Measurements from ENCODE around the gene TFAP2B.

Gene TFAP2B

DNA sequence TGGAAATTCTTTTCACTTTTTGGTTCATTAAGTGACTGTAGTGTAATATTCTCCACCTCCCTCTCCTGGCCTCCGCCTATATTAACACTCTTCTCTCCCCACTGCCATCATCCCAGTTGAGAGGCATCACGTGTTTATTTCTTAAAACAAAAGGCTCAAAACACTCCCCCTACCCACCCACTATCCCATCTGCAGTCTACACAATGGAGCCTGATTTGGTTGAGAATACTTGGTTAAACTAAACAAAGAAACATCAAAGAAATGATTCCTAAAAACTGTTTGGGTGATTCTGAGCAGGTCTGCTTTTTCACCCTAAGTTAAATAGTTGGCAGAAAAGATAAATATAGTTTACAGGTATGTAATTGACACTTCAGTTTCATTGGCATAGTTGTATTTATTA lies 5.9 kb downstream of the TFAP2B start:
- DNase-seq (ENCODE audit: low read depth in 4 of 4, low spot score in 1 of 4) = no peak

GRCh38 chr6:50825375-50826036 lies 6.8 kb downstream of the TFAP2B start:
- no peak for DNase-seq (ENCODE audit: low read depth in 4 of 4, low spot score in 1 of 4)

- no peak for DNase-seq (ENCODE audit: low read depth in 4 of 4, low spot score in 1 of 4)
Observed at GRCh38 chr6:50826037-50826761, 7.5 kb downstream of the TFAP2B start.

DNA sequence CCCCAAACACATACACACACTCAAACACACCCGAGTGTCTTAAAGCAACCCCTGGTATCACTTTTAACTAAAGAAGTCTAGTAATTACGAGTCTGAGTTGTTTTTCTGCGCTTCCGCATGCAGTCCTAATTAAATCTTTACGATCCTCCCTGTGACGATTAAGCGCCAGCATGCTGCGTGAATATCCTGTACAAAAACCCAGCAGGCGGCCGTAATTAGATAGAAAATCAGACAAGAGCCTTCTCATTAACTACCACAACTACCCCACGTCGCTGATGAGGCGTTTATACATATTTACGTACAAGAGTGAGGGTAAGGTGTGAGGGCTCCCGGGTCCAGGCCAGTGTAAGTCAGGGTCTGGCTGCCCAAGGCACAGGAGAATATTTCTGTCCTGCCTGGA lies 8.1 kb downstream of the TFAP2B start:
- no peak for DNase-seq (ENCODE audit: low read depth in 4 of 4, low spot score in 1 of 4)

DNA sequence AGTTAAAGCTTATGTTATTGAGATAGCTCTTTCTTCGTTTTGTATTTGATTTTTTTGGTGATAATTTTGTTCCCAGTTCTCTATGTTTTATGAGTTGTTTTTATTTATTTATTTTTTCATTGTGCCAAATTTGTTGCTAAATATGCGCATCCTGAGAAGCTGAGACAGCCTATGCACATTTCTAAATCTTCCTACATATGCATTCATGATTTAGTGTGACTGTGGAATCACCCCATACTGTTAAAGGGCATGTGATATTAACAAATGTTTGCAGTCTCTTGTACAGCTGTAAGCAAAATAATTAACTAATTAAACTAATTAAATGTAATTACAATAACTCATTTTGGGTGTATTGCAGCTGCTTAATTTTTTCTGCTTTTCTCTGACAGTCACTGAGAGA lies 10.4 kb downstream of the TFAP2B start:
- no peak for DNase-seq (ENCODE audit: low read depth in 4 of 4, low spot score in 1 of 4)

GRCh38 chr6:50829898-50830444 lies 11.3 kb downstream of the TFAP2B start:
- no peak for DNase-seq (ENCODE audit: low read depth in 4 of 4, low spot score in 1 of 4)

DNA sequence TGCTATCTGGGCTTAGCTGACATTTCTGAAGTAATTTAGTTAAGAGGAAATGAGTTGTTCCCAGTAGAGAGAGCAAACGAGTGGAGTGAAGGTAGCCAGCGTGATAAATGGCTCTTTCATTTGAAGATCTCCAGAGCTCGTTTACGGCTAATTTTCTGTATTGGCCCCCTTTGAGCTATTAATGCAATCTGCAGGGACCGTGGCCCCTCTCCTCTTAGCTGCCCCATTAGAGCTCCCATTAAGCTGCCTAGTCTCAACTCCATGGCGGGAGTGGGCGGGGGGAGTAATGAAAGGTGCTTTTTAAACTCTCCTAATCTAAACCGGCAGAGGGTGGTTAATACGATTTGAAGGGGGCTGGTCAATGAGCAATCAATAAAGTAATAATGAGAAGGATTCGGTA lies 12.5 kb downstream of the TFAP2B start:
- no peak for DNase-seq (ENCODE audit: low read depth in 4 of 4, low spot score in 1 of 4)

DNA sequence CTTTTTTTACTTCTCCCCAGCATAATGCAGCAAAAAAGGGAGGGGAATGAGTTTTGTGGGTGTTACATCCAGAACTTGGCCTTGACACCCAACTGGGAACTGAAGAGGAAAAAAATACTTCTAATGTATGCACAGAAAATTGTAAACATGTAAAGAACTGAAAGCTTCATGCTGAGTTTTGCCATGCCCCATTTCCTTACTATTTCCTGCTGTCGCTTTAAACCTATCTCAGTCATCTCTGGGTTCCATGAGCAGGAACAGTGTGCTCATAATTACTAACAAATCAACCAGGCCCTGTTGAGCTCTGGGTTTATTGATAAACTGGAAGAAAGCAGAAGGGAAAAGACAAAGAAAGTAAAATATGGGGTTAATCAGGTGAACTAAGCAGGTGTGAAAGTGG lies 14.2 kb downstream of the TFAP2B start:
- no peak for DNase-seq (ENCODE audit: low read depth in 4 of 4, low spot score in 1 of 4)

DNA sequence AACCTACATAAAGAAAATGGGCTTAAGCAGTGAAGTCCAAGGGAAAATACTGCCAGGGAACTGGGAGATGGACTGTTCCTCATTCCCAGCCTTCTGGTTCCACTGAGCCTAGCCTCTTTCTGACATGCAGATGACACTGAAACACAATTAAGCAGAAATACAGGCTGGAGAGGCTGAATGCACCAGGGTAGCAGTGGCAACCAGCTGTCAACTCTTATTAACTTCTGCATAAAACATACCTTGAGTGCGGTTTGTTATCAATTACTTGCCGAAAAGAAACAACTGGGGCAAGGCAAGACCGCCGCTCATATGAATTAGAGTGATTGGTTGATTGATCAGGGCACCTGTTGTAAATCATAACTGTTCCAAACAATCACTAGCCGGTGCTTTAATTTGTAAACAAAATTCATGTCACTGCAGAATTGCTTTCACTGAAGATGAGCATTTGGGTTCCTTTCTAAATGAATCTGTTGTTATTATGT lies 16.3 kb downstream of the TFAP2B start:
- DNase-seq (ENCODE audit: low read depth in 4 of 4, low spot score in 1 of 4) = no peak

GRCh38 chr6:50836231-50836630 lies 17.6 kb downstream of the TFAP2B start:
- DNase-seq (ENCODE audit: low read depth in 4 of 4, low spot score in 1 of 4) = no peak

DNA sequence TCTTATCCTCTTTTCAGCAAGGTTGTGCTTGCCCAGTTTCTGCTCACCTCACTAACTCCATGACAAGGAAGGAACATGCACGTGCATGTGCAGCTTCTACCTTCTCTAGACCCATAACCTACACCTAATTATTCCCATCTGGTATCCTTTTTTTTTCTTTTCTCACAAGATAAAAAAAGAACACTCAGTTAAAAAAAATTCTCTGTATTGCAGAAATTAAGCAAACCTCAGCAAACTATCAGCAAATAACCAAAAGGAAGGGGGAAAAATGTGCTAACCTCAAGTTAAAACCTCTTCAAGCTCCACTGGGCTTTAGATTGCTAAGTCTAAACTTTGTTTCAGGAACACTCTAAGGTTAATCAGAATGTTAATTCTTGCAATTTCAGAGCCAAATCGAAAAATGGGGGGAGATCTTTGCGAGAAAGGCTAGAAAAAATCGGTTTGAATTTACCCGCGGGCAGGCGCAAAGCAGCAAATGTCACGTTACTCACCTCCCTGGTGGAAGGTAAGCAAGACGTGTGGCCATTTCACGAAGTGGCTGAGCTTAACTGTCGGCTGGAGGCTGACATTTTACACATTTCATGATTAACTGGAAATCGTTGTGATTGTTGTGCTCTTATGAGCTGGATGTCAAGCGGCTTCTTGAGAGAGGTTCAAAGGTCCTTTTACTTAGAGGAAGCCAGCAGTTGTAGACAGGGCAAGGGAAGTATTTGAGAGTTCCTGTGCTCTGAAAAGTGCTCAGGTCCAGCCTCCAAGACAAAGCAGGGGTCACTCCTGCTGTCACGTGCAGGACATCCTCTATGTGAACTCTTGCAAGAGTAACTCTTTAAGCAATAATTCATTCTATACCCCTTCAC lies 19.1 kb downstream of the TFAP2B start:
- DNase-seq (ENCODE audit: low read depth in 4 of 4, low spot score in 1 of 4) = no peak

DNA sequence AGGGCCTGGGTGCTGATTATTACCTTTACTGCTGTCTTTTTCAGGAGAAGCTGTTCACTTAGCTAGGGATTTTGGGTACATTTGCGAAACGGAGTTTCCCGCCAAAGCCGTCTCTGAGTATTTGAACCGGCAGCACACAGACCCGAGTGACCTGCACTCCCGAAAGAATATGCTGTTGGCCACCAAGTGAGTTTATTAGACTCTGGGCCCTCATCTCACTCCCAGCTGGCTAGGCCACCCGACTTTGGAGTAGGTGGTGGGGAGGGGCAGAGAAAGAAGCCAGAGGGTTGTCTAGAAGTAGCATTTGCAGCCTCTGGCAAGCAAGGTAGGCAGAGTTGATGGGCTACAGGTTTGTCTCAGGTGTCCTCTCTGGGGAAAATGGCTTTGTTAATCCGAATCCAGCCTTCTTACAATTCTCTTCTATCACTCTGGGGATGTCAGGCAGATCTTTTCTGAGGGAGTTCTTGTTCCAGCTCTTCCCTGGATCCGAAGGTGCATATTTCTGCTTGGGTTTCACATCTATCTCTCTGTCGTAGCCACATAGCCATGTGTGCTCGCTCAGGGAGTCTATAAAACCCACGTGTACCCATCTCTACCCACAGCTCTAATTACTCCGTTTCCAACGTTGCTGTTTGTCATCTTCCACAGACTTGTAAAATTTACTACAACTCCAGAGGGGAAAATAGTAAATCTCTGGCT lies 21.6 kb downstream of the TFAP2B start:
- DNase-seq (ENCODE audit: low read depth in 4 of 4, low spot score in 1 of 4) = no peak

DNA sequence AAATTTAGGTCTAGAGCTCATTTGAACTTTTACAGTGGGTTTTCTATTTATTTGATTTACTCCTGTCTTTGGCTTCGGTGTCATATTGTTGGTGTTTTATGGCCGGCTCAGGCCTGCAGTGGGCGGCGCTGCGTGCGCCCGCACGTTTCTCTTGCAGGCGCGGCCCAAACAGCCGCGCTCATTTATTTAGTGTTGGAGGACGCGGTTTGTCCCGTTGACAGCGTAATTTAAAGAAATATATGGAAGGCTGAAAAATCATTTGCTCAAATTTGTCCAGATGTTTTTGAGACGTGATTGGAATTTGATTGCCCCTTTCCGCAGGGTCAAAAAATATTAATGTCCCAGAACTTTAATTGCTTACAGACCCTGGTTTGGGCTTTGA lies 22.1 kb downstream of the TFAP2B start:
- DNase-seq (ENCODE audit: low read depth in 4 of 4, low spot score in 1 of 4) = no peak

- no peak for DNase-seq (ENCODE audit: low read depth in 4 of 4, low spot score in 1 of 4)
Observed at GRCh38 chr6:50842446-50842845, 23.8 kb downstream of the TFAP2B start.

GRCh38 chr6:50842861-50843384 lies 24.3 kb downstream of the TFAP2B start:
- no peak for DNase-seq (ENCODE audit: low read depth in 4 of 4, low spot score in 1 of 4)

GRCh38 chr6:50843842-50844241 lies 25.2 kb downstream of the TFAP2B start:
- DNase-seq (ENCODE audit: low read depth in 4 of 4, low spot score in 1 of 4) = no peak

GRCh38 chr6:50845499-50846143 lies 26.9 kb downstream of the TFAP2B start:
- DNase-seq (ENCODE audit: low read depth in 4 of 4, low spot score in 1 of 4) = no peak

DNA sequence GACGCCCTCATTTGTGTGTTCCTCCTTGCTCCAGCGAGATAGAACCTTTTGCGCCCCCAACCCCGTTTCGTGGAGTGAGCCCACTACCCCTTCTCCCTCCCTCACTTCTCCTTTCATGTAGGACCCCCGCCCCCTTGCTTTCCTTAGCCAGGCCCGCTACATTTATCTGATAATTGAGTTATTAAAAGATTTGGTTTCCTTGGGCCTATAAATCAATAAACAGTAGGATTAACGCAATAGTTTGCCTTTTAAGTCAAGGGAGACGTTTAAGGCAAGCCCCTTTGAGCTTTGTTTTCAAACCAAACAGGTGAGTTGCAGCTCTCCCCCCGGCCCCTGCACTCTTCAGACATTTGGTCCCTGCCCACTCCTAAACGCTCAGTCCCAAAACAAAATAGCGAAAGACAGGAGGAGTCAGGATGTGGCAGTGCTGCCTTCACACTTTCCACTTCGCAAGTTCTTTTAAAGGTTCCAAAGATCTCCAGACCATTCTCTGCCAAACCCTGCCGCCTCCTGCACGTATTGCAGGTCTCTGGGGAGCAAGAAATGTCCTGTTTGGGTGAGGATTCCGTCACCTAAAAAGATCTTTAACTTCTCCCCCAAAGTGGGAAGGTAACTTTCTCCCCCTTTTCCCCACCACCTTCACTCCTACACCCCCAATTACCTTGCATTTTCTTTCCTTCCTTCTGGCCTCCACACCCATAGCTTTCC lies 27.6 kb downstream of the TFAP2B start:
- DNase-seq (ENCODE audit: low read depth in 4 of 4, low spot score in 1 of 4) = no peak

GRCh38 chr6:50846852-50847155 lies 28.1 kb downstream of the TFAP2B start:
- DNase-seq (ENCODE audit: low read depth in 4 of 4, low spot score in 1 of 4) = no peak
